COLO829 (cell line): ENCODE data around the gene DPP7.
"Not testable (repeated sequence)": the region's sequence is repeated elsewhere in the genome, so short reads cannot be mapped to it uniquely, and the experiment has no call there.

Source experiments
- DNase-seq: peaks from one replicate; pipeline ENCODE4 v3.0.0; 2012; ENCODE audit warnings: low spot score

Gene DPP7

DNA sequence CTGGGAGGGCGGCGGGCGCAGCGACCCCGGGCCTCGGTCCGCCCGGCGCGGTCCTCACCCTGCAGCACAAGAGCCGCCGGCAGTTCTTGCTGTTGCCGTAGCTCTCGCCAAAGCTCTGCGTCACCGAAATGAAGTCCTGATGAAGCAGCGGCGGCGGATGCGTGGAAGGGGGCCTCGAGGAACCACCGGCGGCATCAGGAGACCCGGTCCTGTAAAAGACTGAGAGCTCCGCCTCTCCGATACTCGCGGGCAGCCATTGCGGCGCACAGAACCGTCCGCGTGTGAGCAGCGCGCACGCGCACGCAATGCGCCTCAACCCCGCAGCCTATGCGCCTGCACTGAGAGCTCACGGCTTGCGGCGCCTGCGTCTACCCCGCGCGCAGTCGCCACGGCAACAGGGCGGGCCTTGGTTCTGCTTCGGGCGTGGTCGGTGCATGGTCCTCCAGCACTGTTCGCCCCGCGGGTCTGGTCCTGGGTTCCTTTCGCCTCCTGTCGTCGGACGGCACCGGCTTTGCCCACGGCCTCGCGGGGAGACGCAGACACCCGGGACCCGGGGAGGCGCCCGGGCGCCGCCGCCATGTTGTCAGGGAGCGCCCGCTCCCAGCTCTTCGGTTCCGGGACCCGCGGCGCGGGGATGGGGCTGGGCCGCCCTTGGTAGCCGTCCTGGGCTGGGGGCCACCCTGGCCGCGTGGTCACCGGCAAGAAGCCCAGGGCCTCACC lies 15.1 kb upstream of the DPP7 start:
- DNase-seq, result peak; percentile 96

DNA sequence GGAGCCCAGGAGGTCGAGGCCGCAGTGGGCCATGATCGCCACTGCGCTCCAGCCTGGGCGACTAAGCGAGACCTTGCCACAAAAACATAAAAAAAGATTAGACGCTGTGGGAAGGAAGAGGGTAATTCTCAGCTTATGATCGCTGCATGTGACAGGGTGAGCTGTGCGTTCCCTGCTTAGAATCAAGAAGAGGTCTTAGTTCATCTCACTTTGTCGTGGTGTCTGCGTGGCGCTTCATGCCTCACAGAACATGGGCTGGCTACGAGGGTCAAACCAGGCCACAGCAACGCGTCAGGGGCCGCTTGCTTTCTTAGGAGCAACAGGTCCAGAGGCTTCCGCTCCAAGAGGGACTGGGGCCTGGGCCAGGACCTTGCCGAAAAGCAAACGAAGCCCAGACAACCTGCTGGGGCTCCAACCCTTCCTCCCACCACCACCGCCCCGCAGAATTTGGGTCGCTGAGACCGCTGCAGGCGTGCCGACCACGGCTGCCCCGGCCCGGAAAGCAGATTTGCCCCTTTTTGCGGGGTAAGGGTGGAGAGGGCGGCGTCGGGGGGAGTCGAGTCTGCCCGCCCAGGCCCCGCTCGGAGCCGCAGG lies 14.4 kb upstream of the DPP7 start:
- DNase-seq, result no peak

GRCh38 chr9:137128158-137128861 lies 13.8 kb upstream of the DPP7 start:
- DNase-seq, result peak; percentile 75

GRCh38 chr9:137127301-137128157 lies 13.0 kb upstream of the DPP7 start:
- DNase-seq, result no peak

DNA sequence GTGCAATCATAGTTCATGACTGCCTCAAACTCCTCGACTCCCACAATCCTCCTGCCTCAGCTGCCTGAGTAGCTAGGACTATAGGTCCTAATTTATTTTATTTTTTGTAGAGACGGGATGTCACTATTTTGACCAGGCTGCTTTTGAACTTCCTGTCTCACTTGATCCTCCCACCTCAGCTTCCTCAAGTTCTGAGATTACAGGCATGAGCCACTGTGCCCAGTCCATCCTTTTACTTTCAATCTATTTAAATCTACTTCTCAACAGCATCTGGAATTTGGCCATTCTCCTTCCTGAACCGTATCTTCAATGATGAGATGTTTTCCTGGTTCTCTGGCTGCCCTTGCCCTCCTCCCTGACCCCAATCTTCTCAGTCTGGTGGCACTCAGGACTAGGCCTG lies 12.3 kb upstream of the DPP7 start:
- DNase-seq, result no peak

DNA sequence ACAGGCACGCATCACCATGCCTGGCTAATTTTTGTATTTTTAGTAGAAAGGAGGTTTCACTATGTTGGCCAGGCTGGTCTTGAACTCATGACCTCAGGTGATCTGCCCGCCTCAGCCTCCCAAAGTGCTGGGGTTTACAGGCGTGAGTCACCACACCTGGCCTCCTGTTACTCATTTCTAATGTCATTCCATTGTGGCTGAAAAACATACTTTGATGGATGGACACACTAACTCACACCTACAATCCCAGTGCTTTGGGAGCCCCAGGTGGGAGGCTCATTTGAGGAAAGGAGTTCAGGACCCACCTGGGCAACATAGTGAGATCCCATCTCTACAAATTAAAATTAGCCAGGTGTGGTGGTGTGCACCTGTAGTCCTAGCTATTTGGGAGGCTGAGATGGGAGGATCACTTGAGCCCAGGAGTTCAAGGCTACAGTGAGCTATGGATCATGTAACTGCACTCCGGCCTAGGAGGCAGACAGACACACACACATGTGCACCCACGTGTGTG lies 9.5 kb upstream of the DPP7 start:
- DNase-seq, result not testable (repeated sequence)

- DNase-seq, result no peak
These were observed 8.9 kb upstream of the DPP7 start for GRCh38 chr9:137123468-137123837.

GRCh38 chr9:137122796-137123467 lies 8.4 kb upstream of the DPP7 start:
- not testable (repeated sequence) for DNase-seq

DNA sequence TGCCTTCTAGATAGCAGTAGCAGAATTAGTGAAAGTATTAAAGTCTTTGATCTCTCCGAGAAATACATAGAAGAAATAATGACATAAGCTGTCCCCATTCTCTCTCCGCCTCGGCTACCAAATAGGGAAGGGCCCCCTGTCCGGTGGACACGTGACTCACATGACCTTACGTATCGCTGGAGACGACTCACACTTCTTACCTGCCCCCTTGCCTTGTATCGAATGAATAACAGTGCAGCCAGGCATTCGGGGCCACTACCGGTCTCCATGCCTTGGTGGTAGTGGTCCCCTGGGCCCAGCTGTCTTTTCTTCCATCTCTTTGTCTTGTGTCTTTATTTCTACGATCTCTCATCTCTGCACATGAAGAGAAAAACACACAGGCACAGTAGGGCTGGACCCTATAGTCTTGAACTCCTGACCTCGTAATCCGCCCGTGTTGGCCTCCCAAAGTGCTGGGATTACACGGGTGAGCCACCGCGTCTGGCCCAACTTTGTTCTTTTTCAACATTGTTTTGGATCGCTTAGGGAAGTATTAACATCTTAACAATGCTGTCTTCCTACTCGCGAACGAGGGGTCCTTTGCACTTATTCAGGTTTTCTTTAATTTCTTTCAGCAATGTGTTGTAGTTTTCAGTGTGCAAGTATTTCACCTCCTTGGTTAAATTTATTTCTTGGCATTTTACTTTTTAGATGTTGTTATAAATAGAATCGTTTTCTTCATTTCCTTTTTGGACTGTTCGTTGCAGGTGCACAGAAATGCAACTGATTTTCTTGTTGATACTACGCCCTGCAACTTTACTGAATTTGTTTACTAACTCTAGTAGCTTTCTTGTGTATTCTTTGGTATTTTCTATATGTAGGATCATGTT lies 7.6 kb upstream of the DPP7 start:
- not testable (repeated sequence) for DNase-seq

DNA sequence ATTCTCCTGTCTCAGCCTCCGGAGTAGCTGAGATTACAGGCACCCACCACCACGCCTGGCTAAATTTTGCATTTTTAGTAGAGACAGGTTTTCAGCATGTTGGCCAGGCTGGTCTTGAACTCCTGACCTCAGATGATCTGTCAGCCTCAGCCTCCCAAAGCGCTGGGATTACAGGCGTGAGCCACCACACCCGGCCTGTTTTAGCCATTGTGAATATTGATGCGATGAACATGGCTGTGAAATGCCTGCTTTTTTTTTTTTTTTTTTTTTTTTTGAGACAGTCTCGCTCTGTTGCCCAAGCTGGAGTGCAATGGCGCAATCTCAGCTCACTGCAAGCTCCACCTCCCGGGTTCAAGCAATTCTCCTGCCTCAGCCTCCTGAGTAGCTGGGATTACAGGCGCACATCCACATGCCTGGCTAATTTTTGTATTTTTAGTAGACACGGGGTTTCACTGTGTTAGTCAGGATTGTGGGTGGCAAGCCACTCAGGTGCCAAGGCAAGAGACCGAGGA lies 3.6 kb upstream of the DPP7 start:
- not testable (repeated sequence) for DNase-seq

DNA sequence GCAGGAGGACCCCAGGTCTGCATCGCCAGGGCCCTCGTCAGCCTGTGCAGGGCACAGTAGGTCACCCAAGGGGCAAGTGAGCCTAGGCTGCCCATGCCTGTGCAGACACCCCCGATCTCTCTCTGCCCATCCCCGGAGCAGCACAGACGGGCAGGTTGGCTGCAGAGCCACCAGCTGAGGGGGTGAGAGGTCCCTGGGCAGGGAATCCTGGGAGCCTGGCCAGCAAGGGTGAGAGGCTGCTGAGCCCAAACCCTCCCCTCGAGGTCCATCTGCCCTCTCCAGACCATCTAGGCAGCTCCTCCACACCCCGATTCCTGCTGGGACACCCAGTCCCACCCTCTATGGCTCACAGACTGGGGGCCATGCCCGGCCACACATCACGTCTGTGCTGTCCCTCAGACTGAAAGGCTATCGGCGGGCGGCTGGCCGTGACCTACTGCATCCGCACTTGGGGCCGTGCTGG lies 2.8 kb upstream of the DPP7 start:
- DNase-seq, result no peak

DNA sequence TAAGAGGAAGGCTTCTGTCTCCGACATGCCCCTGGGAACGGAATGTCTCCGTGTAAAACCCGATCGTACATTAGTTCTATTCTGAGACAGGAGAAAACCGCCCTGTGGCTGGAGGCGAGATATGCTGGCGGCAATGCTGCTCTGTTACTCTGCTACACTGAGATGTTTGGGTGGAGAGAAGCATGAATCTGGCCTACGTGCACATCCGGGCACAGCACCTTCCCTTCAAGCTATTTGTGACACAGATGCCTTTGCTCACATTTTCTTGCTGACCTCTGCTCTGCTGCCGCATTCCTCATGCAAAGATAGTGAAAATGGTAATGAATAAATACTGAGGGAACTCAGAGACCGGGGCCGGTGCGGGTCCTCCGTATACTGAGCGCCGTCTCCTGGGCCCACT lies 2.2 kb upstream of the DPP7 start:
- no peak for DNase-seq

- DNase-seq, result no peak
These were observed 1.5 kb upstream of the DPP7 start for GRCh38 chr9:137116027-137116507.

DNA sequence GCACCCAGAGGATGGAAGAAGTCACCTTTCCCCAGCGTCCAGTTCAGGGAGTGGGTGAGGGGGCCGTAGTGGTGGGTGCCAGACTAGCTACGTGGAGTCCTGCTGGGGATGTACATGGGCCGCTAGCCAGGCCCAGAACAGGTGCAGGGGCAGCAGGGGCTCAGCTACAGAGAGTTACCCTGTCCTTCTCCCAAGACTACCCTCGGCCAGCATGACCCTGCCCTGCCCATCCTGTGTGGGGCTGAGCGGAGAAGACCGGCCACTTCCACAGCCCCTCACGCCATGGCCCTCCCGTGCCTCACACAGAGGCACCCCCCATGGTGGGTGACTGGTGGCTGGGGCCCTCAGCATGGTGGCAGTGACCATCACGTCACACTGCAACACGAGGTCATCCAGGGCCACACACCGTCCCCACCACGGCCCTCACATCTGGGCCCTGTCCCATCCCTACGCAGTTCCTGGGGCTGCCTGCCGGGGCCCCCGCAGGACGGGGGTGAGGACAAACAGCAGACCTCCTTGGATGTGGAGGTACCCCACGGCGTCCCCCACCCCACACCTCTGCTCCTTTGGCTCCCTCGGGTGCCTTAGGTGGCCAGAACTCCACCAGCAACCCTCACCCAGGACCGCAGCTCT lies 977 bp upstream of the DPP7 start:
- DNase-seq, result no peak

DNA sequence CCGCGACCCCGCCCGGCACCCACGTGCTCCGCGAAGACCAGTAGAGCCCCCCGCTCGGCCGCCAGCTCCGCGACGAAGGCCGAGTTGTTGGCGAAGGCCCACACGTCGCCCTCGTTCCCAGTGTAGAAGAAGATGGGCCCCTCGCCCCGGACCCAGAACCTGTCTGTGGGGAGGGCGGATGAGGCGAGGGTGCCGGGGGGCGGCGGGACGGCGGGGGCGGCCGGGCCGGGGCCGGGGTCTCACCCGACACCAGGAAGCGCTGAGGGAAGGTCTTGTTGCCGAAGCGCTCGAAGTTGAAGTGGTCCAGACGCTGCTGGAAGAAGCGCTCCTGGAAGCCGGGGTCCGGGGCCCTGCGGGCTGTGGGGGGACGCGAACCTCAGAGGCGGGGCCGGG lies 317 bp downstream of the DPP7 start:
- no peak for DNase-seq

DNA sequence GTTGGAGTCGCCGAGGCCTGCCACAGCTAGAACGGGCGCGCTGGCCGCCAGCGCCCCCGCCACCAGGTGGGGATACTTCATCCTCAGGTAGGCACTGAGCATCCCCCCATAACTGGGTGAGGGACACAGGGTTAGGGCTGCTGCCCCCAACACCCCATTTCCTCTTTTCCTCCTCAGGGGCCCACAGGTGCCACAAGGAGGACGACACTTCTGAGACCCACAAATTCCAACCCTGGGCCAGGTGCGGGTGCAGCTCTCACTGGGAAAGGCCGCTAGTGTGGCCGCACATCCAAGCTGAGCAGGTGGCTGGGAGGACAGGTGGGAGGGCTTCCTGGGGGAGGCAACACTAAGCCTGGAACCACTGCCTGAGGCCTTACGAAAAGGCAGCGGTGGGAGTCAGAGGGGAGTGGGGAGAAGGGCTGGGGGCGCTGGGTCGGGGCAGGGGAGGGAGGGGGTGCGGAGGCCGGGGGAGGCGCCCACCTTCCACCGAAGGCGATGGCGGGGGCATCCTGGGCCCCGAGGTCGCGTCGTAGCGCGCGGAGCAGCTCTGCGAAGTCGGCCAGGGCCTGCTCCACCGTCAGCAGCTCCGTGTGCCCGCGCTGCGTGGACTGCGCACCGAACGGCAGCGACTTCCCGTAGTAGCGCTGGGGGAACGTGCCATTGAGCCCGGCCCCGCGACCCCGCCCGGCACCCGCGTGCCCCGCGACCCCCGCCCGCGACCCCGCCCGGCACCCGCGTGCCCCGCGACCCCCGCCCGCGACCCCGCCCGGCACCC lies 961 bp downstream of the DPP7 start:
- no peak for DNase-seq

DNA sequence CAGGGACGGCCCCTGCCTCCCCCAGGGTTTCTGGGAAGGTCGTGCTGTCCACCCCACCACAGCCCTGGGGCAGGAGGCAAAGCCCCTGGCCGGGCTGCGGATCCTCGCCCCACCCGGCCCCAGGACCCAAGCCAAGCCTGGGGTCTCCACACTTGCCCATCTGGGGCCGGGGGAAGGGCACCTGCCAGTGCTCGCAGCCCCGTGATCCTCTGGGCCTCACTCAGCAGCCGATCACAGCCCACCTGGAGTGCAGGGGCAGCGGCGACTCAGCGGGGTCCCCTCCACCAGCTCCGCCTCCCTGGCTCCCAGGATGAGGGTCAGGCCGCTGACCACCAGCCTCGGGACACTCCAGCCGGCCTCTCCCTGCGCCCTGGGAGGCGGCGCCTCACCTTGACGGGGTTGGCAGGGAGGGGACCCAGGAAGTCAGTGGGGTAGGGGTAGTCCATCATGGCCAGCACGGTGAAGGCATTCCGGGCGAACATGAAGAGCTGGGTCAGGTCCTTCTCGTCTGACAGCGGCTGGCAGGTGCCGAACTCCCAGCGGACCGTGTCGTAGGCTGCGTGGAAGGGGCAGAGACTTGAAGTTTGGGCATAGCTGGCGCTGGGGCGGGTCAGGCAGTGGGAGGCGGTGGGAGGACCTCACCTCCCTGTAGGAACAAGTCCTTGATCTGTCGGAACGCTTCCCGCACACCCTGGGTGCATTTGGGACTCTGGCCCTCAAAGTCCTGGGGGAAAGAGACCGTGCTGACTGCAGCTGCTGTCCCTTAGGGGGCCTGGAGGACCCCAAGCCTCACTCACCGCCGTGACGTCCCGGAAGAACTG lies 1.8 kb downstream of the DPP7 start:
- DNase-seq, result no peak
